ENCODE results near the gene CCR6. TPM values are rescaled to one million over a fixed set of nuclear protein-coding genes. Genes with fewer than 3 reads are reported as not detected.

Gene CCR6
- total and polyA plus RNA-seq, 2 of the 8 experiments (the other 6 are each of a cell fraction or from before 2014, with no cell fraction given): 0.06 TPM; not detected in 1

DNA sequence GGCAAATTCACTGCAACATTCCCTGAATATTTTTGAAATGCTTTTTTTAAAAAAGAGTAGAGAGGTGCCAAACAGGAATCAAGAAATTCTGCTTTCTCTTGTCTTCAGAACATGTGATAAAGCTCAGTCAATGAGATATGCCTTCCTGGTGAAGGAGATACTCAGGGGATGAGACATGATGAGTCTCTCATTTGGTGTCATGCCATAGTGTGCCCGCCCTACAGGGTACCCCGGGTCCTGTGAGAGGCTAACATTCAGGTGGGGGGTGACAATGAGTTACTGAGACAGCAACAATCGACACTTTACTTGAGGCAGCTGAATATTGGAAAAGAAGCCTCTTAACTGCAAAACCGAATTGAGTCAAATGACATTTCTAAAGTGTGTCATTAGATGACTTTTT lies 6.7 kb downstream of the CCR6 start:
- H3K79me1 ChIP-seq (ENCODE audit: low read depth, low read length): no peaks in the 10 kb centered on the region
- ChIA-PET CTCF (ENCODE audit: partially characterized antibody) (interaction anchor here (0.6 to 3.0 kb wide), 5 partner anchors 9 to 911 kb away, joined by 3 to 16 read pairs (median 6); no protein-coding TSS in a partner anchor), POLR2A (ENCODE audit: partially characterized antibody) (no interaction called here)
- DNase-seq (ENCODE audit: low read depth in 1 of 2, low spot score in 2 of 2): no peak
- no peak overlapping the region for H2AK5ac ChIP-seq (ENCODE audit: low read depth, low read length)
- H4K8ac ChIP-seq (ENCODE audit: extremely low read depth, insufficient read depth, low read length): no peak overlapping the region; the same call in 1 of the 2 replicates
- no peak overlapping the region for H3K56ac ChIP-seq (replicated peaks; ENCODE audit: insufficient read length, low read depth, low read length)
- H2AFZ ChIP-seq (ENCODE audit: low read length): no peak overlapping the region
- H4K5ac ChIP-seq (ENCODE audit: insufficient read length, low read depth, low read length): no peak overlapping the region
- no peaks in the 10 kb centered on the region for H3K79me2 ChIP-seq (ENCODE audit: control insufficient read depth in 1 of 2, insufficient read depth in 2 of 2, low read length in 2 of 2)
- H3K23ac ChIP-seq (ENCODE audit: insufficient read length): no peak overlapping the region
- H3K18ac ChIP-seq (ENCODE audit: extremely low read depth, low read length): no peak overlapping the region
- no peaks in the 10 kb centered on the region for H3K4me1 ChIP-seq (replicated peaks in 1 of 4; ENCODE audit: control insufficient read depth in 3 of 4, insufficient read depth in 4 of 4, low read length in 3 of 4)
- FAIRE-seq: no peak
- H3K4me3 ChIP-seq (ENCODE audit: extremely low read depth in 1 of 4, insufficient read depth in 2 of 4, low read depth in 3 of 4, low read length in 4 of 4): no peak overlapping the region
- H3K9me3 ChIP-seq (ENCODE audit: insufficient read depth in 2 of 2, low read depth in 1 of 2, low read length in 1 of 2): no peaks in the 10 kb centered on the region
- no peak overlapping the region for H2BK5ac ChIP-seq (ENCODE audit: low read depth, low read length)
- H3K27ac ChIP-seq (ENCODE audit: low read depth, low read length): no peak overlapping the region
- H4K91ac ChIP-seq (replicated peaks; ENCODE audit: insufficient read length, low read length): no peak overlapping the region
- H3K23me2 ChIP-seq (ENCODE audit: low read depth, low read length): no peaks in the 10 kb centered on the region
- no peak overlapping the region for H3K14ac ChIP-seq (ENCODE audit: insufficient read length)
- H3K4me2 ChIP-seq (ENCODE audit: insufficient read depth in 1 of 2, low read depth in 2 of 2, low read length in 2 of 2): no peak overlapping the region
- H2BK20ac ChIP-seq (ENCODE audit: low read length): no peak overlapping the region
- no peaks in the 10 kb centered on the region for H3K27me3 ChIP-seq (replicated peaks in 1 of 4; ENCODE audit: control insufficient read depth in 3 of 4, extremely low read depth in 1 of 4, insufficient read depth in 3 of 4, low read length in 3 of 4)
- H3K9ac ChIP-seq (replicated peaks in 1 of 4; ENCODE audit: extremely low read depth in 1 of 4, low read depth in 3 of 4, low read length in 3 of 4): no peak overlapping the region
- H3K4ac ChIP-seq (replicated peaks; ENCODE audit: insufficient read length, low read depth, low read length): no peak overlapping the region
- no peaks in the 10 kb centered on the region for H4K20me1 ChIP-seq (replicated peaks in 1 of 2; ENCODE audit: control insufficient read depth in 1 of 2, insufficient read depth in 2 of 2, low read length in 2 of 2)
- H2BK120ac ChIP-seq (replicated peaks; ENCODE audit: low read depth, low read length): no peak overlapping the region
- H3K36me3 ChIP-seq (ENCODE audit: control insufficient read depth in 2 of 4, insufficient read depth in 4 of 4, low read length in 3 of 4): no peaks in the 10 kb centered on the region
- no peak overlapping the region for H2BK12ac ChIP-seq (ENCODE audit: low read depth, low read length)
- WGBS, 2 experiments (ENCODE audit: extremely low coverage in 1 of 2, insufficient coverage in 1 of 2, insufficient read length in 1 of 2, insufficient replicate concordance in 2 of 2, low coverage in 1 of 2, low lambda C conversion rate in 2 of 2, missing lambda C conversion rate in 1 of 2): 89% methylated on average over 4 of the region's 4 CpGs; no CpG with 5 or more reads in 1 of the 2 experiments
- H2BK15ac ChIP-seq (ENCODE audit: low read length): no peak overlapping the region
- TF ChIP-seq CBX5 (IDR thresholded peaks at IDR 0.05; ENCODE audit: low read depth, low read length): no peak
- TF ChIP-seq SIRT6 (IDR thresholded peaks at IDR 0.05; ENCODE audit: low read length): no peak
- TF ChIP-seq NRF1 (IDR thresholded peaks at IDR 0.05; ENCODE audit: low read depth, low read length): no peak
- no peak for TF ChIP-seq TEAD4 (IDR thresholded peaks at IDR 0.05; ENCODE audit: low read depth, low read length)
- TF ChIP-seq EZH2 (IDR thresholded peaks at IDR 0.05; ENCODE audit: low read depth, low read length, severe bottlenecking): no peak
- no peak for TF ChIP-seq FOSL1 (IDR thresholded peaks at IDR 0.05; ENCODE audit: insufficient read depth, low read depth, low read length)

Measured in H1 (cell line).